Umbilical cord (tissue), 2 donors: Measurements from ENCODE around the gene MT1G. TPM values are rescaled to one million over a fixed set of nuclear protein-coding genes. Genes with fewer than 3 reads are reported as not detected.
A peak's percentile ranks its signal among the peaks of the same experiment; 100 is the strongest.
"Not testable (repeated sequence)": the region's sequence is repeated elsewhere in the genome, so short reads cannot be mapped to it uniquely, and the experiment has no call there.

Experiments
- DNase-seq: peaks from one replicate; pipeline ENCODE4 v3.0.0-alpha.2; 2015; ENCODE audit warnings: low spot score
- total RNA-seq: library from RNA; depleted of rRNA; stranded (reverse); fragments of >200 nt; gene quantifications from one replicate; pipeline ENCODE4 v1.2.3, GENCODE V29; 2014; ENCODE audit warnings: low replicate concordance; ENCODE audit not compliant: insufficient read depth

MT1G gene
- total RNA-seq, 1 donor from 2014 or later, result not detected

DNA sequence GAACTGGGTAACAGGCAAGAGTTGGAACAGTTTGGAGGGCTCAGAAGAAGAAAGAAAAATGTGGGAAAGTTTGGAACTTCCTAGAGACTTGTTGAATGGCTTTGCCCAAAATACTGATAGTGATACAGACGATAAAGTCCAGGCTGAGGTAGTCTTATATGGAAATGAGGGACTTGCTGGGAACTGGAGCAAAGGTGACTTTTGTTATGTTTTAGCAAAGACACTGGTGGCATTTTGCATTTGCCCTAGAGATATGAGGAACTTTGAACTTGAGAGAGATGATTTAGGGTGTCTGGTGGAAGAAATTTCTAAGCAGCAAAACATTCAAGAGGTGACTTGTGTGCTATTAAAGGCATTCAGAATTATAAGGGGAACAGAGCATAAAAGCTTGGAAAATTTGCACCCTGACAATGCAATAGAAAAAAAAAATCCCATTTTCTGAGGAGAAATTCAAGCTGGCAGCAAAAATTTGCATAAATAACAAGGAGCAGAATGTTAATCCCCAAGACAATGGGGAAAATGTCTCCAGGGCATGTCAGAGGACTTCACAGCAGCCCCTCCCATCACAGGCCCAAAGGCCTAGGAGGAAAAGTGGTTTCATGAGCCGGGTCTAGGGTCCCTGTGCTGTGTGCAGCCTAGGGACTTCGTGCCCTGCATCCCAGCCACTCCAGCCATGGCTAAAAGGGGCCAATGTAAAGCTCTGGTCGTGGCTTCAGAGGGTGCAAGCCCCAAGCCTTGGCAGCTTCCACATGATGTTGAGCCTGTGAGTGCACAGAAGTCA lies 46.0 kb downstream of the MT1G start:
- DNase-seq, result not testable (repeated sequence)

DNA sequence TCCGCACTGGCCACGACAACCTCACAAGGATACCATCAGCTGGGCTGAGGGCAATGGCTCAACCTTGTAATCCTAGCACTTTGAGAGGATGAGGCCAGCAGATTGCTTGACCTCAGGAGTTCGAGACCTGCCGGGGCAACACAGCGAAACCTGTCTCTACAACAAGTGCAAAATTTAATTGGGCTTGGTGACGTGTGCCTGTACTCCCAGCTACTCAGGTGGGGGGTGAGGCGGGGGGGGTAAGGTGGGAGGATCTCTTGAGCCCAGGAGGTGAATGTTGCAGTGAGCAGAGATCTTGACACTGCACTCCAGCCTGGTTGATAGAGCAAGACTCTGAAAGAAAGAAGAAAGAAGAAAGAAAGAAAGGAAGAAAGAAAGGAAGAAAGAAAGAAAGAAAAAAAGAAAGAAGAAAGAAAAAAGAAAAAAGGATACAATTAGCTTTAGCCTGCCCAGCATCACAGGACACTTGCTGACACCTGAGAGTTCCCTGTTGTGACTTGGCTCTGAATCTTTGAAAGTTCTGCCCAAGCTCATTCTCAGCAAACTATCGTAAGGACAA lies 47.4 kb downstream of the MT1G start:
- DNase-seq, result no peak

DNA sequence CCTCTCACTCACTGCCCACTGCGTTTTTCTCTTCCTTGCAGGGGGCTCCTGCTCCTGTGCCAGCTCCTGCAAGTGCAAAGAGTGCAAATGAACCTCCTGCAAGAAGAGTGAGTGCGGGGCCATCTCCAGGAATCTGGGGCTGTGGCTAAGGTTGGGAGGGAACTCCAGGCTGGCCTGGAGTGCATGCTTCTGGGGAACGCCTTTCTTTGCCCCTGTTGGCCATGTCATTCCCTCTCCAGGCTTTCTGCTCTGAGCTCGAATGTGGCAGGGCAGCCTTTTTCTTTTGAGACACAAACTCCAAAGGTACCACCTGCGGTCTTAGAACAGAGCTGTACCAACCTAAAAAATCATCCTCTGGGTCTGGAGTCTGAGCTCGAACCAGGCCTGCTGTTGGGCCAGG lies 49.7 kb downstream of the MT1G start:
- DNase-seq, result no peak

DNA sequence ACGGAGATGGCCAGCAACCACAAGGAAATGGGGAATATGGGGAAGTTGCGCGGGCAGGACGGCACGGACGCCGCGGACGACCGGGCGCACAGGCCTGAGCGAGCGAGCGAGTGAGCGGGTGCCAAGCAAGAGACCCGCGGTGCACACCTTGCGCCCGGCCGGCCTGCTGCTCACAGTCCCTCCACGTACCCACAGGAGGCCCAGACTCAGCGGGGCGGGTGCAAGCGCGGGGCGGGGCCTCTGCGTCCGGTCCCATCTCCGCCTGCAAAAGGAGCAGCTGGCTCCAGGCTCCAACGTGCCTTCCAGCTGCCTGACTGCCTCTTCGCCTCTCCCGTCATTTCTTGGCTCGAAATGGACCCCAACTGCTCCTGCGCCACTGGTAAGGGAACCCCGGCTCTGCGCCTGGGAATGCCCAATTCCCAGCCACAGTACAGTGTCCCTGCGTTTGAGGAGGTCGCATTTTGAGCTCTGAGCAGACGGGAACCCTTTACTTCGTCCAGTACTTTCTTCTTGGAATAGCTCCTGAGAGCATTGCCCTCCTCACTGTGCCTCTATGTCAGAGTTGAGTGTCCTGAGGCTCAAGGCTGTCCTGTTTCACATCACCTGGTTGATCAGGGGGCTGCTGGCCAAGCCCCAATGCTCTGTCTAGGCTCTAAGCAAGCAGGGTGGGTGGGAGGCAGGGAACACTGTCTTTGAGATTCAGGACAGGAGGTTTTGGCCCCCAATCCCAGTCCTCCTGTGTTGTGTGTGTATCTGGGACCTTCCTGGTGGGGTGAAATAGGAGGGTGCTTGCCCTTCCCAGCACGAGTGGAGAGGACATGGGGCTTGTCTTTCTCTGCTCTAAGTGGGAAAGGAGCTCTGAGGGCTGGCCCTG lies 50.4 kb downstream of the MT1G start:
- peak; percentile 77 for DNase-seq

Other genes starting within 250 kb of the MT1G start
- gene AMFR, start 242.5 kb downstream of the MT1G start, total RNA-seq, result 199 TPM
- gene NUDT21, start 216.7 kb downstream of the MT1G start, total RNA-seq, result 68.4 TPM
- 10.6 TPM for gene OGFOD1, start 216.5 kb downstream of the MT1G start, total RNA-seq
- gene BBS2, start 148.0 kb downstream of the MT1G start, total RNA-seq, result 52.7 TPM
- not detected for gene MT4, start 103.0 kb downstream of the MT1G start, total RNA-seq
- gene MT3, start 78.5 kb downstream of the MT1G start, total RNA-seq, result not detected
- gene MT2A, start 59.5 kb downstream of the MT1G start, total RNA-seq, result 12.0 TPM
- 47.4 TPM for gene MT1E, start 42.3 kb downstream of the MT1G start, total RNA-seq
- gene MT1M, start 35.4 kb downstream of the MT1G start, total RNA-seq, result not detected
- gene MT1A, start 29.4 kb downstream of the MT1G start, total RNA-seq, result not detected
- not detected for gene MT1B, start 16.2 kb downstream of the MT1G start, total RNA-seq
- 6.5 TPM for gene MT1F, start 10.1 kb downstream of the MT1G start, total RNA-seq
- gene MT1H, start 1.7 kb upstream of the MT1G start, total RNA-seq, result 13.0 TPM
- gene MT1X, start 14.4 kb upstream of the MT1G start, total RNA-seq, result 2.9 TPM
- 29.9 TPM for gene NUP93, start 62.1 kb upstream of the MT1G start, total RNA-seq
- gene SLC12A3, start 197.1 kb upstream of the MT1G start, total RNA-seq, result 0.96 TPM